PC-3 (cell line): ENCODE data around the gene NR1H4. TPM values are rescaled to one million over a fixed set of nuclear protein-coding genes. Genes with fewer than 3 reads are reported as not detected.

Source experiments
- ATAC-seq: fragments of 200-7000 bp; cut with Tn5 transposase; 2 replicates; pipeline ENCODE4 v1.9.1; 2020; ENCODE audit warnings: mild to moderate bottlenecking, moderate library complexity
- BruUV-seq: library from RNA; stranded (reverse); fragments of 400-500 nt; replicated peaks from 2 replicates; lab custom pipeline; 2021; lab: Mats Ljungman, UMichigan
- CTCF ChIA-PET: fragments of 300-600 bp; sonication (Branson Sonifier 250); formaldehyde crosslinking; loops from one replicate; lab custom pipeline; 2022; ENCODE audit warnings: antibody characterized with exemption; lab: Charles Lee
- POLR2A ChIA-PET: fragments of 300-600 bp; sonication (Branson Sonifier 250); formaldehyde crosslinking; loops from one replicate; lab custom pipeline; 2022; ENCODE audit warnings: antibody characterized with exemption; ENCODE audit not compliant: unreplicated experiment; lab: Charles Lee
- DNase-seq: peaks from one replicate; pipeline ENCODE4 v3.0.0-alpha.2; 2015
- H2AFZ ChIP-seq: fragments of 300-600 bp; sonication (generic); 2 replicates; pipeline ENCODE4 v1.6.0; 2016; ENCODE audit warnings: antibody characterized with exemption, low read length
- H3F3A ChIP-seq: fragments of 300-600 bp; sonication (generic); one replicate; pipeline ENCODE4 v1.6.0; 2017; ENCODE audit warnings: antibody characterized with exemption, low read length, control low read depth, mild to moderate bottlenecking; ENCODE audit not compliant: unreplicated experiment
- H3K27ac ChIP-seq: fragments of 300-600 bp; sonication (generic); 2 replicates; pipeline ENCODE4 v1.5.1; 2016; ENCODE audit warnings: mild to moderate bottlenecking, low read length
- H3K27me3 ChIP-seq: fragments of 300-600 bp; sonication (generic); 2 replicates; pipeline ENCODE4 v1.6.1; 2016; ENCODE audit warnings: low read length, mixed read lengths
- H3K36me3 ChIP-seq: fragments of 300-600 bp; sonication (generic); 2 replicates; pipeline ENCODE4 v1.6.1; 2016; ENCODE audit warnings: low read depth, mixed run types, low read length, mixed read lengths
- H3K4me1 ChIP-seq: fragments of 300-600 bp; sonication (generic); 2 replicates; pipeline ENCODE4 v1.5.1; 2016; ENCODE audit warnings: low read length; ENCODE audit not compliant: insufficient read depth
- H3K4me2 ChIP-seq: fragments of 300-600 bp; sonication (generic); 2 replicates; pipeline ENCODE4 v1.6.0; 2016; ENCODE audit warnings: low read length
- H3K4me3 ChIP-seq: fragments of 300-600 bp; sonication (generic); 2 replicates; pipeline ENCODE4 v1.5.1; 2016; ENCODE audit warnings: mild to moderate bottlenecking, low read length, mixed read lengths
- H3K79me2 ChIP-seq: fragments of 300-600 bp; sonication (generic); 2 replicates; pipeline ENCODE4 v1.6.1; 2017; ENCODE audit warnings: low read length, mixed read lengths
- H3K9ac ChIP-seq: fragments of 300-600 bp; sonication (generic); 2 replicates; pipeline ENCODE4 v1.6.0; 2016; ENCODE audit warnings: mild to moderate bottlenecking, low read length
- H3K9me2 ChIP-seq: fragments of 300-600 bp; sonication (generic); replicated peaks from 2 replicates; pipeline ENCODE4 v1.6.1; 2016; ENCODE audit warnings: mixed run types, low read length, mixed read lengths
- H3K9me3 ChIP-seq: fragments of 300-600 bp; sonication (generic); 2 replicates; pipeline ENCODE4 v1.6.1; 2016; ENCODE audit warnings: low read length, mixed read lengths
- H4K20me1 ChIP-seq: fragments of 300-600 bp; sonication (generic); 2 replicates; pipeline ENCODE4 v1.6.1; 2016; ENCODE audit warnings: low read length, mixed read lengths
- CTCF ChIP-seq: fragments of 300-600 bp; sonication (generic); conservative IDR thresholded peaks from 2 replicates; pipeline ENCODE4 v1.5.1; 2017; ENCODE audit warnings: antibody characterized with exemption, low read depth, mild to moderate bottlenecking, low read length
- EZH2 ChIP-seq: fragments of 300-600 bp; sonication (generic); IDR thresholded peaks from one replicate; pipeline ENCODE4 v1.6.1; 2017; ENCODE audit warnings: antibody characterized with exemption, mild to moderate bottlenecking, low read length; ENCODE audit not compliant: unreplicated experiment
- EZH2phosphoT487 ChIP-seq: fragments of 300-600 bp; sonication (generic); IDR thresholded peaks from 2 replicates; pipeline ENCODE4 v1.6.1; 2018; ENCODE audit warnings: mild to moderate bottlenecking, antibody characterized with exemption, low read length, borderline replicate concordance
- intact Hi-C: fragments of 100-400 bp; cut with micrococcal nuclease; formaldehyde crosslinking; loops from 2 replicates; pipeline ENCODE4 v1.9.0; 2023
- total RNA-seq: library from RNA; depleted of rRNA; stranded (reverse); fragments of >200 nt; gene quantifications from 2 replicates; pipeline ENCODE4 v1.2.3, GENCODE V29; 2014

The NR1H4 gene
- total RNA-seq, 1 experiment from 2014 or later = not detected

GRCh38 chr12:100534625-100535227 is 61.1 kb downstream of the NR1H4 start:
- intact Hi-C loops = no loop called here
- no peak overlapping the region for H3K4me3 ChIP-seq
- CTCF ChIA-PET = no interaction called here

DNA sequence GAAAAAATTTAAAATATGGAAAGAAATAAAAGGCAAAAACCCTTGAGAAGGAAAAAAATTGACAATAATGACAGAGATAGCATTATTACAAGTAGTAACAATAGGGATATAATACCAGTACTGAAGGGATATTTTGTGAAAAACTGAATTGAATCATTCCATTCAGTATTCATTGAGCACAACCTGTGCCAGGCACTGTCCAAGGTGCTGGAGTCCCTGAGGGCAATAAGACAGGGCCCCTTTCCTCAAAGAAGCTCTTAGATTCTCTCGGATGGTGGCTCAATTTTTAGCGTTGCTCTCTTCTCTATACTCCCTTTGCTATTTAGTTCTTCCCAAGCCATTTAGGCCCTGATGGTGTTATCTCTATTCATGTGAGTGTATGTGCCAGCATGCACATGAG is 65.5 kb downstream of the NR1H4 start:
- no peak overlapping the region for H3K4me3 ChIP-seq
- H3K27me3 ChIP-seq = peaks cover 28% of the 10 kb centered on the region
- no peaks in the 10 kb centered on the region for H3K79me2 ChIP-seq
- no TSS peak for BruUV-seq
- no peak overlapping the region for H3K9ac ChIP-seq
- no peak overlapping the region for H2AFZ ChIP-seq
- H3K27ac ChIP-seq = no peak overlapping the region
- ChIA-PET POLR2A (no interaction called here), CTCF (no interaction called here)
- no peaks in the 10 kb centered on the region for H4K20me1 ChIP-seq
- no peaks in the 10 kb centered on the region for H3K9me3 ChIP-seq
- ATAC-seq (peak; percentile 43; the same call in 1 of the 2 replicates), DNase-seq (peak; percentile 65)
- intact Hi-C loops = no loop called here
- no peaks in the 10 kb centered on the region for H3K9me2 ChIP-seq
- TF ChIP-seq CTCF (no peak), EZH2phosphoT487 (no peak), EZH2 (no peak)
- H3K36me3 ChIP-seq = no peaks in the 10 kb centered on the region
- H3K4me2 ChIP-seq = no peak overlapping the region
- no peaks in the 10 kb centered on the region for H3F3A ChIP-seq
- H3K4me1 ChIP-seq = no peaks in the 10 kb centered on the region

More at GRCh38 chr12:100534625-100535227, 61.1 kb downstream of the NR1H4 start:
- Histone ChIP-seq H3K79me2 (no peaks in the 10 kb centered on the region), H3F3A (no peaks in the 10 kb centered on the region), H3K27me3 (peaks cover 56% of the 10 kb centered on the region), H3K9me2 (no peaks in the 10 kb centered on the region), H3K27ac (no peak overlapping the region), H3K36me3 (no peaks in the 10 kb centered on the region), H3K4me1 (no peaks in the 10 kb centered on the region), H3K9me3 (no peaks in the 10 kb centered on the region), H4K20me1 (no peaks in the 10 kb centered on the region), H3K9ac (no peak overlapping the region), H3K4me2 (no peak overlapping the region), H2AFZ (no peak overlapping the region)
- no TSS peak for BruUV-seq
- DNase-seq (no peak), ATAC-seq (no peak)
- TF ChIP-seq EZH2 (no peak), EZH2phosphoT487 (no peak), CTCF (no peak)
- POLR2A ChIA-PET = no interaction called here

DNA sequence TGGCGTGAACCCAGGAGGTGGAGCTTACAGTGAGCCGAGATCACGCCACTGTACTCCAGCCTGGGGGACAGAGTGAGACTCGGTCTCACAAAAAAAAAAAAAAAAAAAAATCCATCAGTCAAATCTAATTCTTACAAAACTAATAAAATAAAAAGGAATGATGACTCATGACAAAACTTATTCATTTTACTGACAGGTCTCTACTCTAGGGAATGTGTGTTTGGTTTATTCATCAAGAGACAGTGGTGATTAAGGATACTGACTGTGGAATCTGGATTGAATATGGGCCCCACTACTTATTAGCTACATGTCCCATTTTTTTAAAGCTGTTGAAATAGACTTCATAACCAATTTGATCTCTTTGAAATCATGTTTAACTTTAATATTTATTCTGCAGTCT is 70.5 kb downstream of the NR1H4 start:
- H3K4me2 ChIP-seq = peak overlapping the region; percentile 26
- POLR2A ChIA-PET = no interaction called here
- no peaks in the 10 kb centered on the region for H3K9me2 ChIP-seq
- no peaks in the 10 kb centered on the region for H3K79me2 ChIP-seq
- no peak overlapping the region for H2AFZ ChIP-seq
- ATAC-seq (peak; percentile 67), DNase-seq (peak; percentile 51)
- intact Hi-C loops = no loop called here
- H3K4me1 ChIP-seq = peaks cover 8% of the 10 kb centered on the region
- H3K27me3 ChIP-seq = peaks cover 18% of the 10 kb centered on the region
- no peaks in the 10 kb centered on the region for H4K20me1 ChIP-seq
- H3K9ac ChIP-seq = peak overlapping the region; percentile 9; the same call in 1 of the 2 replicates
- no peak overlapping the region for H3K4me3 ChIP-seq
- no peaks in the 10 kb centered on the region for H3F3A ChIP-seq
- H3K9me3 ChIP-seq = no peaks in the 10 kb centered on the region
- H3K36me3 ChIP-seq = no peaks in the 10 kb centered on the region
- peak overlapping the region; percentile 42 for H3K27ac ChIP-seq
- BruUV-seq = no TSS peak
- CTCF ChIA-PET = no interaction called here
- TF ChIP-seq EZH2phosphoT487 (no peak), EZH2 (no peak), CTCF (no peak)
